A549 (cell line): ENCODE data around the gene OR14A16.

Source experiments
- CEBPB ChIP-seq, 2 experiments: fragments of >200 bp in 1 of 2; sonication (Bioruptor Twin) in 1 of 2; formaldehyde crosslinking in 1 of 2; IDR thresholded peaks; 2 replicates each; pipeline ENCODE4 v1.6.1; 2012 to 2016
- POLR2A ChIP-seq: IDR thresholded peaks from 2 replicates; pipeline ENCODE4 v1.6.1; 2012; ENCODE audit warnings: mild to moderate bottlenecking, low read length
- ZFP36 ChIP-seq: fragments of 450-650 bp; IDR thresholded peaks from 2 replicates; pipeline ENCODE4 v1.6.1; 2014; ENCODE audit warnings: borderline replicate concordance; ENCODE audit not compliant: partially characterized antibody
- TF ChIP-seq, protein P1 (sequence below): fragments of >200 bp; sonication (Bioruptor Twin); formaldehyde crosslinking; IDR thresholded peaks from 3 replicates; pipeline ENCODE4 v1.5.1; 2016

DNA sequence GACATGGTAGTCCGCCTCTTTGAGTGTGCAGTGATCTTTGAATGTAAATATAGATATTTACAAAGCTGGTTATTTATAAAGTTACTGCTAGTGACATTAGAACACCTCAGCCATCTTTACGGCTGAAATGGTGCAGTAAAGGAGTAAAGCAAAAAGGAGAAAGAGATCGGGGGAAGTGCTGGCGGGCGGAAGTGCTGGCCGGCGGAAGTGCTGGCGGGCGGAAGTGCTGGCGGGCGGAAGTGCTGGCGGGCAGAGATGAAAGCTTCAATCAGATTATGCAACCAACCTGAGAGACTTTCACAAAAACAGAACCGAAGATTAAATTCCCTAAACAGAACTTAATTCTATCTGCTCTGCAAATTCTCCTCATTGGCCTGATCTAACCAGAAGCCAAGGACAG is 1.4 kb upstream of the OR14A16 start:
- TF ChIP-seq, protein P1, sequence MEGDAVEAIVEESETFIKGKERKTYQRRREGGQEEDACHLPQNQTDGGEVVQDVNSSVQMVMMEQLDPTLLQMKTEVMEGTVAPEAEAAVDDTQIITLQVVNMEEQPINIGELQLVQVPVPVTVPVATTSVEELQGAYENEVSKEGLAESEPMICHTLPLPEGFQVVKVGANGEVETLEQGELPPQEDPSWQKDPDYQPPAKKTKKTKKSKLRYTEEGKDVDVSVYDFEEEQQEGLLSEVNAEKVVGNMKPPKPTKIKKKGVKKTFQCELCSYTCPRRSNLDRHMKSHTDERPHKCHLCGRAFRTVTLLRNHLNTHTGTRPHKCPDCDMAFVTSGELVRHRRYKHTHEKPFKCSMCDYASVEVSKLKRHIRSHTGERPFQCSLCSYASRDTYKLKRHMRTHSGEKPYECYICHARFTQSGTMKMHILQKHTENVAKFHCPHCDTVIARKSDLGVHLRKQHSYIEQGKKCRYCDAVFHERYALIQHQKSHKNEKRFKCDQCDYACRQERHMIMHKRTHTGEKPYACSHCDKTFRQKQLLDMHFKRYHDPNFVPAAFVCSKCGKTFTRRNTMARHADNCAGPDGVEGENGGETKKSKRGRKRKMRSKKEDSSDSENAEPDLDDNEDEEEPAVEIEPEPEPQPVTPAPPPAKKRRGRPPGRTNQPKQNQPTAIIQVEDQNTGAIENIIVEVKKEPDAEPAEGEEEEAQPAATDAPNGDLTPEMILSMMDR = no peak
- TF ChIP-seq POLR2A (no peak), CEBPB (IDR thresholded peaks at IDR 0.05) (no peak), ZFP36 (no peak)
